ENCODE measurements around the gene NRARP. TPM values are rescaled to one million over a fixed set of nuclear protein-coding genes. Genes with fewer than 3 reads are reported as not detected.
"Not testable (repeated sequence)": the region's sequence is repeated elsewhere in the genome, so short reads cannot be mapped to it uniquely, and the experiment has no call there.

The NRARP gene
- total RNA-seq, 4 donors from 2014 or later = 28.5 to 49.2 (median 41.0) TPM

DNA sequence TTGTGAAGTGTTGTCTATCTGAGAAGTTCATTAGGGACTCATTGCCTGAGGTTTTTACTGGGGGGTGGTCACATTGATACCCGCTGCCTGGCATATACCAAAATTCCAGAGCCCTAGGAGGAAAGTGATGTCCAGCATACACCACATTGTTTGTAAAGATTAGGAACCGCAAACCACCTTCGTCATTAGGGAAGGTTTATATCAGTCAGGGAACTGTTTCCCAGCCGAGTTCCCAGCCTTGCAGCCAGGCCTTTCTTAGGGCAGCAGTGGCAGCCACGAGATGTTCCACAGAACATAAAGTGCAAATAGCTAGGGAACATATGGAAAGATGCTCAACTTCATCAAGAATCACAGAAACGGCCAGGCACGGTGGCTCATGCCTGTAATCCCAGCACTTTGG, 40.4 kb upstream of the NRARP start:
- intact Hi-C loops (cut with DNase I; ENCODE audit: low total_unique reads) = no loop called here
- no peak for TF ChIP-seq POLR2A (IDR thresholded peaks at IDR 0.05)
- TF ChIP-seq, protein P1, sequence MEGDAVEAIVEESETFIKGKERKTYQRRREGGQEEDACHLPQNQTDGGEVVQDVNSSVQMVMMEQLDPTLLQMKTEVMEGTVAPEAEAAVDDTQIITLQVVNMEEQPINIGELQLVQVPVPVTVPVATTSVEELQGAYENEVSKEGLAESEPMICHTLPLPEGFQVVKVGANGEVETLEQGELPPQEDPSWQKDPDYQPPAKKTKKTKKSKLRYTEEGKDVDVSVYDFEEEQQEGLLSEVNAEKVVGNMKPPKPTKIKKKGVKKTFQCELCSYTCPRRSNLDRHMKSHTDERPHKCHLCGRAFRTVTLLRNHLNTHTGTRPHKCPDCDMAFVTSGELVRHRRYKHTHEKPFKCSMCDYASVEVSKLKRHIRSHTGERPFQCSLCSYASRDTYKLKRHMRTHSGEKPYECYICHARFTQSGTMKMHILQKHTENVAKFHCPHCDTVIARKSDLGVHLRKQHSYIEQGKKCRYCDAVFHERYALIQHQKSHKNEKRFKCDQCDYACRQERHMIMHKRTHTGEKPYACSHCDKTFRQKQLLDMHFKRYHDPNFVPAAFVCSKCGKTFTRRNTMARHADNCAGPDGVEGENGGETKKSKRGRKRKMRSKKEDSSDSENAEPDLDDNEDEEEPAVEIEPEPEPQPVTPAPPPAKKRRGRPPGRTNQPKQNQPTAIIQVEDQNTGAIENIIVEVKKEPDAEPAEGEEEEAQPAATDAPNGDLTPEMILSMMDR (IDR thresholded peaks at IDR 0.05) = no peak
- WGBS, 2 donors = 76 to 89% methylated on average over 7 of the region's 7 CpGs
- no peak overlapping the region for H3K4me3 ChIP-seq (ENCODE audit: low read depth, poor library complexity, severe bottlenecking)
- DNase-seq (ENCODE audit: low spot score in 2 of 2) = peak in 1 of 2 donors; percentile 34

DNA sequence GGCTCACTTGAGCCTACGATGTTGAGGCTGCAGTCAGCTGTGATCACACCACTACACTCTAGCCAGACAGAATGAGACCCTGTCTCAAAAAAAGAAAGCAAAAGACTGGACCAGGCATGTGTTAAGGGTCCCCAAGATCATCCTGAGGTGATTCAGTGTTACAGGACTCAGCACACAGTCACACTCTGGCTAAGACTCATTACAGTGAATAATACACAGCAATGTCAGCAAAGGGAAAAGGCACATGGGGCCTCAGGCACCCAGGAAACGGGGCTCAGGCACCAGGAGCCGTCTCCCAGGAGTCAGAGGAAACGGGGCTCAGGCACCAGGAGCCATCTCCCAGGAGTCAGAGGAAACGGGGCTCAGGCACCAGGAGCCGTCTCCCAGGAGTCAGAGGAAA, 39.2 kb upstream of the NRARP start:
- no peak overlapping the region for H3K4me3 ChIP-seq (ENCODE audit: low read depth, poor library complexity, severe bottlenecking)
- TF ChIP-seq, protein P1 (IDR thresholded peaks at IDR 0.05) = no peak
- no peak for TF ChIP-seq POLR2A (IDR thresholded peaks at IDR 0.05)
- intact Hi-C loops (cut with DNase I; ENCODE audit: low total_unique reads) = no loop called here
- peak in 1 of 2 donors; percentile 6 for DNase-seq (ENCODE audit: low spot score in 2 of 2)
- WGBS, 2 donors = 90% methylated on average over 4 to 6 of the region's 6 CpGs

DNA sequence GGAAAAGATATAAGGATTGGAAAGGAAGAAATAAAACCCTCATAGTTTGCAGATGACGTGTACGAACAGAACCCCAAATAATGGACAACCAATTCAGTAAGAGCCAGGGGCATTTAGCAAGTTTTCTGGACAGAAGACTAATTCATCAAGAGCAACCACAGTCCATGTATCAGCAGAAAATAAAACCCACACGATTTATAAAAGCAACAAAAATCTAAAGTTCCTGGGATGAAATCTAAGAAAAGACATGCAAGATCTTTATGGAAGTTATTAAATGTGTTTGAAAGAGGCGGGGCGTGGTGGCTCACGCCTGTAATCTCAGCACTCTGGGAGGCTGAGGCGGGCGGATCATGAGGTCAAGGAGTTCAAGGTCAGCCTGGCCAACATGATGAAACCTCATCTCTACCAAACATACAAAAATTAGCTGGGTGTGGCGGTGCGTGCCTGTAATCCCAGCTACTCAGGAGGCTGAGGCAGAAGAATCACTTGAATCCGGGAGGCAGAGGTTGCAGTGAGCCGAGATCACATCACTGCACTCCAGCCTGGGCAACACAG, 37.9 kb upstream of the NRARP start:
- 88 to 91% methylated on average over 12 of the region's 12 CpGs for WGBS, 2 donors
- intact Hi-C loops (cut with DNase I; ENCODE audit: low total_unique reads); H3K4me3 ChIP-seq (ENCODE audit: low read depth, poor library complexity, severe bottlenecking): not testable (repeated sequence)
- DNase-seq (ENCODE audit: low spot score in 2 of 2) = peak in 1 of 2 donors; percentile 20

DNA sequence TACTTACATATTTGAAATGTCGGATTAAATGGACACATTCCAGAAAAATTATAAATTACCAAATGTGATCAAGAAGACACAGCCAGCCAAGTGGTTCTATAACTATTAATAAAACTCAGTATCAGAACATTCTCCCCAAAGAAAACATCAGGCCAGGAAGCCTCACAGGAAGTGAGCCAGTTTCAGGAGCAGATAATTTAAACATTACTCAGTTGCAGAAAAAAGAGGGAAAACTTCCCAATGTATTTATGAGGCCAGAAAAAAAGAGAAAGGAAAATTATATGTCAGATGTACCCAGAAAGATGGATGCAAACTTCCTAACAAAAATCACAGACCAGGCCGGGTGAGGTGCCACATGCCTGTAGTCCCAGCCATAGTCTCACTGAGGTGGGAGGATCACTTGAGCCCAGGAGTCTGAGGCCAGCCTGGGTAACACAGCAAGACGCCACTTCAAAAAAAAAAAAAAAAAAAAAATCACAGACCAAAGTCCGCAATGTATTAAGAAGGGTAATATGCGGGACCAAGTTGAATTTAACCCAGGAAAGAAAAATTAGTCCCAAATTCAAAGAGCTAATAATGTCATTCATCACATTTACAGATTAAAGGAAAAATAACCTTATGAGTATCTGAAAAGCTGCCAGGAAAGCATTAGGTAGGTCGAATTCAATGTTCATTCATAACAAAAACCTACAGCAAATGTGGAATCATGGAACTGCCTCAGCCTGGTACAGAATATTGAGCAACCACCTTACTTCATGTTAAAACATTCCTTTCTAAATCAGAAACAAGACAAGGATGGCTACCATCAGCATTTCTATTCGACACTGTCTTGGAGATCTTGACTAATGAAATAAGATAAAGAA, 37.2 kb upstream of the NRARP start:
- no peak overlapping the region for H3K4me3 ChIP-seq (ENCODE audit: low read depth, poor library complexity, severe bottlenecking)
- TF ChIP-seq, protein P1 (IDR thresholded peaks at IDR 0.05) = no peak
- no peak for TF ChIP-seq POLR2A (IDR thresholded peaks at IDR 0.05)
- 75% methylated on average over 7 of the region's 7 CpGs for WGBS, 2 donors
- DNase-seq (ENCODE audit: low spot score in 2 of 2) = peak in 1 of 2 donors; percentile 7
- intact Hi-C loops (cut with DNase I; ENCODE audit: low total_unique reads) = no loop called here

DNA sequence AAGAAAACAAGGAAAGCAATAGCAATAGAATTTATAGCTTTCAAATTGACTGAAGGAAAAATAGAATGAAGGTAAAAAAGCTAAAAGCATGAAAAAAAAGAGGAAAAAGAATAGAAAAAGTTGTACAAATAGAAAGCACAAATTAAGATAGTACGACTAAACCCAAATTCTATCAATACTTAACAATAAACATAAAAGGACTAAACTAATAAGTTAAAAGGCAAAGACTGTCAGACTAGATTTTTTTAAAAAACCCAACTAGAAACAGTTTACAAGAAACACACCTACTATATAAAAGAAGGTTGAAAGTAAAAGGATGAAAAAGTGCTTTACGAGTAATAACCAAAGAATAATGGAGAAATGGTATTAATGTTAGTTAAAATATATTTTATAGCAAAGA, 34.7 kb upstream of the NRARP start:
- no peak for TF ChIP-seq POLR2A (IDR thresholded peaks at IDR 0.05)
- TF ChIP-seq, protein P1 (IDR thresholded peaks at IDR 0.05) = no peak
- 93 to 94% methylated on average over 2 of the region's 2 CpGs for WGBS, 2 donors
- intact Hi-C loops (cut with DNase I; ENCODE audit: low total_unique reads) = no loop called here
- DNase-seq (ENCODE audit: low spot score in 2 of 2) = no peak
- no peak overlapping the region for H3K4me3 ChIP-seq (ENCODE audit: low read depth, poor library complexity, severe bottlenecking)

DNA sequence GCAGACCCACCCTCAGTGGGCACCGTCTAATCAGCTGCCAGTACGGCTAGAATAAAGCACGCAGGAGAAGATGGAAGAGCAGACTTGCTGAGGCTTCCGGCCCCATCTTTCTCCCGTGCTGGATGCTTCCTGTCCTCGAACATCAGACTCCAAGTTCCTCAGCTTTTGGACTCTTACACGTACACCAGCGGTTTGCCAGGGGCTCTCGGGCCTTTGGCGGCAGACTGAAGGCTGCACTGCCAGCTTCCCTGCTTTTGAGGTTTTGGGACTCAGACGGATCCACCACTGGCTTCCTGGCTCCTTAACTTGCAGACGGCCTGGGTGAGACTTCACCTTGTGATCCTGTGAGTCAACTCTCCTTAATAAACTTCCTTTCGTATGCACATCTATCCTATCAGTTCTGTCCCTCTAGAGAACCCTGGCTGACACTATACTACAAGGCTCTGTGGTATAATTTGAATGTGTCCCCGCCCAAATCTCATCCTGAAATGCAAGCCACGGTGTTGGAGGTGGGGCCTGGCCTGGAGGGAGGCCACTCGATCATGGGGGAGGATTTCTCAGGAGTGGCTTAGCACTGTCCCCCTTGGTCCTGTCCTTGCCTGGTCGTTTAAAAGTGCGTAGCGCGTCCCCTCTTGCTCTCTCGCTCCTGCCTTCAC, 31.1 kb upstream of the NRARP start:
- intact Hi-C loops (cut with DNase I; ENCODE audit: low total_unique reads) = no loop called here
- WGBS, 2 donors = 76 to 85% methylated on average over 21 of the region's 21 CpGs
- peak in 1 of 2 donors; percentile 46 for DNase-seq (ENCODE audit: low spot score in 2 of 2)
- no peak for TF ChIP-seq POLR2A (IDR thresholded peaks at IDR 0.05)
- TF ChIP-seq, protein P1 (IDR thresholded peaks at IDR 0.05) = no peak
- no peak overlapping the region for H3K4me3 ChIP-seq (ENCODE audit: low read depth, poor library complexity, severe bottlenecking)
